Measurements from ENCODE around the gene ABTB2. TPM values are rescaled to one million over a fixed set of nuclear protein-coding genes. Genes with fewer than 3 reads are reported as not detected.
"Not testable (repeated sequence)": the region's sequence is repeated elsewhere in the genome, so short reads cannot be mapped to it uniquely, and the experiment has no call there.

ABTB2 gene
- total RNA-seq, 1 experiment from 2014 or later = 46.3 TPM

GRCh38 chr11:34181856-34182405 lies 175.9 kb downstream of the ABTB2 start:
- Histone ChIP-seq H3K9me3 (ENCODE audit: low read depth, low read length, poor library complexity, severe bottlenecking) (no peaks in the 10 kb centered on the region), H3K36me3 (ENCODE audit: insufficient read depth, low read length, poor library complexity, severe bottlenecking) (no peaks in the 10 kb centered on the region), H3K27ac (ENCODE audit: low read depth, low read length, poor library complexity, severe bottlenecking) (no peak overlapping the region), H3K4me1 (ENCODE audit: insufficient read depth, low read length, poor library complexity, severe bottlenecking) (peaks cover 22% of the 10 kb centered on the region), H3K4me3 (ENCODE audit: low read depth, low read length, poor library complexity, severe bottlenecking) (no peak overlapping the region), H3K27me3 (replicated peaks; ENCODE audit: insufficient read depth, low read depth, low read length, poor library complexity) (no peaks in the 10 kb centered on the region)
- intact Hi-C loops (cut with micrococcal nuclease; ENCODE audit: unreplicated experiment) = no loop called here
- no TSS peak for BruUV-seq (replicated peaks)
- no peak for DNase-seq (ENCODE audit: low spot score)
- TF ChIP-seq CTCF (conservative IDR thresholded peaks at IDR 0.05; ENCODE audit: low read depth, low read length) = no peak
- TF ChIP-seq EZH2 (IDR thresholded peaks at IDR 0.05; ENCODE audit: borderline replicate concordance, low read depth, low read length, poor library complexity, severe bottlenecking) = no peak
- ChIA-PET POLR2A (ENCODE audit: low non-redundant PET) (no interaction called here), CTCF (no interaction called here)

- no peak overlapping the region for H3K4me3 ChIP-seq (ENCODE audit: low read depth, low read length, poor library complexity, severe bottlenecking)
- intact Hi-C loops (cut with micrococcal nuclease; ENCODE audit: unreplicated experiment) = no loop called here
- no peaks in the 10 kb centered on the region for H3K27me3 ChIP-seq (replicated peaks; ENCODE audit: insufficient read depth, low read depth, low read length, poor library complexity)
- peaks cover 22% of the 10 kb centered on the region for H3K4me1 ChIP-seq (ENCODE audit: insufficient read depth, low read length, poor library complexity, severe bottlenecking)
- no peak overlapping the region for H3K27ac ChIP-seq (ENCODE audit: low read depth, low read length, poor library complexity, severe bottlenecking)
- no peaks in the 10 kb centered on the region for H3K9me3 ChIP-seq (ENCODE audit: low read depth, low read length, poor library complexity, severe bottlenecking)
- no peak for DNase-seq (ENCODE audit: low spot score)
- ChIA-PET CTCF (interaction anchor here (0.5 kb wide), 1 partner anchor 336 kb away, joined by 3 read pairs; no protein-coding TSS in a partner anchor), POLR2A (ENCODE audit: low non-redundant PET) (no interaction called here)
- TF ChIP-seq CTCF (conservative IDR thresholded peaks at IDR 0.05; ENCODE audit: low read depth, low read length) (no peak), EZH2 (IDR thresholded peaks at IDR 0.05; ENCODE audit: borderline replicate concordance, low read depth, low read length, poor library complexity, severe bottlenecking) (no peak)
- no TSS peak for BruUV-seq (replicated peaks)
- H3K36me3 ChIP-seq (ENCODE audit: insufficient read depth, low read length, poor library complexity, severe bottlenecking) = no peaks in the 10 kb centered on the region
Measured at GRCh38 chr11:34181251-34181650, 176.6 kb downstream of the ABTB2 start.

GRCh38 chr11:34180814-34181165 lies 177.0 kb downstream of the ABTB2 start:
- CTCF ChIA-PET = interaction anchor here (0.5 kb wide), 1 partner anchor 335 kb away, joined by 3 read pairs; no protein-coding TSS in a partner anchor
- intact Hi-C loops (cut with micrococcal nuclease; ENCODE audit: unreplicated experiment); H3K27ac ChIP-seq (ENCODE audit: low read depth, low read length, poor library complexity, severe bottlenecking); H3K9me3 ChIP-seq (ENCODE audit: low read depth, low read length, poor library complexity, severe bottlenecking); H3K4me3 ChIP-seq (ENCODE audit: low read depth, low read length, poor library complexity, severe bottlenecking); DNase-seq (ENCODE audit: low spot score); POLR2A ChIA-PET (ENCODE audit: low non-redundant PET); BruUV-seq (replicated peaks); H3K27me3 ChIP-seq (replicated peaks; ENCODE audit: insufficient read depth, low read depth, low read length, poor library complexity); H3K36me3 ChIP-seq (ENCODE audit: insufficient read depth, low read length, poor library complexity, severe bottlenecking): not testable (repeated sequence)
- H3K4me1 ChIP-seq (ENCODE audit: insufficient read depth, low read length, poor library complexity, severe bottlenecking) = peaks cover 18% of the 10 kb centered on the region

Measured in A673 (cell line).